Measurements from ENCODE around the gene MSI2. TPM values are rescaled to one million over a fixed set of nuclear protein-coding genes. Genes with fewer than 3 reads are reported as not detected.

Gene MSI2
- total and polyA plus RNA-seq, 2 experiments from 2014 or later = 15.7 to 76.4 TPM

DNA sequence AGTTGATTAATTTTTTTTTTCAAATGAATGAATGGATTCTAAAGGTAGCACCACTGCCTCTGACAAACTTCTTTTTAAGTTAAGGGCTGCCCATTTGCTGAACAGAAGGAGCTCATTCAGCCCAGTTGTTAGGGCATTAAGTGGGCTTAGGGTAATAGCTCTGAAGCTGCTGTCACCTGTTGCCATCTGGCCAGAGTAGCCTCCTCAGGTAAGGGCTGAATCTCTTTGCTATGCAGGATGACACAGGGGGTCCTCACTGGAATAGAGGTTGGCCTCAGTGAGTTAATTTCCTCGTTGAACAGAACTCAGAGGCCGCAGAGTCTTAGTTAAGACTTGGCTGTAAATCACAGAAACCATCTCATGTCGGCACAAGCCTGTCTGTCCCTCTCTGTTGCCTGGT is 255.9 kb downstream of the MSI2 start:
- DNase-seq (ENCODE audit: low read depth in 1 of 2, low spot score in 1 of 2) = no peak
- TF ChIP-seq CTCF (IDR thresholded peaks at IDR 0.05; ENCODE audit: low read depth, low read length) = no peak
- peaks cover 17% of the 10 kb centered on the region for H3K4me1 ChIP-seq (ENCODE audit: low read depth)
- H3K36me3 ChIP-seq = no peaks in the 10 kb centered on the region
- no peaks in the 10 kb centered on the region for H3K27me3 ChIP-seq
- H3K9me3 ChIP-seq (ENCODE audit: low read depth) = no peaks in the 10 kb centered on the region
- no peak overlapping the region for H3K4me3 ChIP-seq
- peak overlapping the region; percentile 18 for H3K27ac ChIP-seq

GRCh38 chr17:57512691-57513090 is 256.4 kb downstream of the MSI2 start:
- no peak for TF ChIP-seq CTCF (IDR thresholded peaks at IDR 0.05; ENCODE audit: low read depth, low read length)
- H3K27ac ChIP-seq = no peak overlapping the region
- peaks cover 22% of the 10 kb centered on the region for H3K4me1 ChIP-seq (ENCODE audit: low read depth)
- no peaks in the 10 kb centered on the region for H3K9me3 ChIP-seq (ENCODE audit: low read depth)
- no peak overlapping the region for H3K4me3 ChIP-seq
- no peaks in the 10 kb centered on the region for H3K36me3 ChIP-seq
- DNase-seq (ENCODE audit: low read depth in 1 of 2, low spot score in 1 of 2) = no peak
- H3K27me3 ChIP-seq = no peaks in the 10 kb centered on the region

GRCh38 chr17:57513569-57513968 is 257.2 kb downstream of the MSI2 start:
- no peak for TF ChIP-seq CTCF (IDR thresholded peaks at IDR 0.05; ENCODE audit: low read depth, low read length)
- Histone ChIP-seq H3K9me3 (ENCODE audit: low read depth) (no peaks in the 10 kb centered on the region), H3K36me3 (no peaks in the 10 kb centered on the region), H3K4me3 (no peak overlapping the region), H3K27ac (no peak overlapping the region), H3K4me1 (ENCODE audit: low read depth) (peaks cover 30% of the 10 kb centered on the region), H3K27me3 (no peaks in the 10 kb centered on the region)
- no peak for DNase-seq (ENCODE audit: low read depth in 1 of 2, low spot score in 1 of 2)

DNA sequence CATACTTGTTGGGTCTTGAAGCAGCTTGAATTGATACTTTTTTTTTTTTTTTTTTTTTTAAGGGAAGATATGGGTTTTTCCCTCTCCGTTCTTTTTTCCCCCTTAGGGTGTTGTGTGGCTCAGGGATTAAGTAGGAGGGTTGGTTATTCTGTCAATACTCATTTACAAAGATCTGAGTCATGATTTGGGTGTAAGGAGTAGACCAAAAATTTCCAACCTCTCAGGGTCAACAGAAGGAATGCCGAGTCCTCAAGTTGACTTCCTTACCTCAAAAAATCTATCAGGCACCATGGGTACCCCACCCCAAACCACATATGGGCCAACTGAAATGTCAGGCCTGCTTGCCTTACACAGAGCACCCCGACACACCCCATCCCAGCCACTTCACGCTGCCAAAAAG is 258.3 kb downstream of the MSI2 start:
- Histone ChIP-seq H3K27me3 (no peaks in the 10 kb centered on the region), H3K4me3 (no peak overlapping the region), H3K36me3 (no peaks in the 10 kb centered on the region), H3K4me1 (ENCODE audit: low read depth) (peaks cover 39% of the 10 kb centered on the region), H3K27ac (no peak overlapping the region), H3K9me3 (ENCODE audit: low read depth) (no peaks in the 10 kb centered on the region)
- DNase-seq (ENCODE audit: low read depth in 1 of 2, low spot score in 1 of 2) = no peak
- TF ChIP-seq CTCF (IDR thresholded peaks at IDR 0.05; ENCODE audit: low read depth, low read length) = no peak

DNA sequence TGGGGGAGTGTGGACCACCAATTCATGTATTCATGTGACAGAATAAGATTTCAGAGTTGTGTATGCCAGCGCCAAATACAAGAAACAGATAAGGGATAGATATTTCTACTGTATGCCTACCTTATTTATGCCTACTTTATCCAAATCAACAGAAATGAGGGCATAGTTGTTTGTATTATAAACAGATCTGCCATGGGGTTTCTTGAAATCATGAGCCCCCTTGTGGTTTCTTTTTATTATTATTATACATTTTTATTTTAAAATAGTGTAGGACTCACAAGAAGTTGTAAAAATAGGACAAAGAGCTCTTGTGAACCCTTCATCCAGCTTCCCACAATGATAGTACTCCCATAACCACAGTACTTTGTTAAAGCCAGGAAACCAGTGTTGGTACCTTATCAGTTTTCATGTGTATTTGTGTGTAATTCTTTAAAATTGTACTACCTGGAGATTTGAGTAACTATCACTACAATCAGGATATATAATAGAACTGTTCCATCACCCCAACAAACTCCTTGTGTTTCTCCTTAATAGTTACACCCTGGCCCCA is 259.4 kb downstream of the MSI2 start:
- H3K27me3 ChIP-seq = no peaks in the 10 kb centered on the region
- H3K4me3 ChIP-seq = no peak overlapping the region
- DNase-seq (ENCODE audit: low read depth in 1 of 2, low spot score in 1 of 2) = no peak
- TF ChIP-seq CTCF (IDR thresholded peaks at IDR 0.05; ENCODE audit: low read depth, low read length) = peak; percentile 2
- H3K36me3 ChIP-seq = no peaks in the 10 kb centered on the region
- H3K4me1 ChIP-seq (ENCODE audit: low read depth) = peaks cover 43% of the 10 kb centered on the region
- no peaks in the 10 kb centered on the region for H3K9me3 ChIP-seq (ENCODE audit: low read depth)
- no peak overlapping the region for H3K27ac ChIP-seq
